A673 (cell line): ENCODE results near the gene MOK. TPM values are rescaled to one million over a fixed set of nuclear protein-coding genes. Genes with fewer than 3 reads are reported as not detected.
A peak's percentile ranks its signal among the peaks of the same experiment; 100 is the strongest.
"Not testable (repeated sequence)": the region's sequence is repeated elsewhere in the genome, so short reads cannot be mapped to it uniquely, and the experiment has no call there.

Experiments
- BruUV-seq: library from RNA; stranded (reverse); fragments of 400-500 nt; replicated peaks from 2 replicates; lab custom pipeline; 2021; lab: Mats Ljungman, UMichigan
- CTCF ChIA-PET: fragments of 300-600 bp; sonication (Branson Sonifier 250); formaldehyde crosslinking; loops from one replicate; lab custom pipeline; 2022; ENCODE audit warnings: antibody characterized with exemption; lab: Charles Lee
- POLR2A ChIA-PET: fragments of 300-600 bp; sonication (Branson Sonifier 250); formaldehyde crosslinking; loops from one replicate; lab custom pipeline; 2022; ENCODE audit warnings: antibody characterized with exemption; ENCODE audit not compliant: low non-redundant PET; lab: Charles Lee
- DNase-seq: peaks from one replicate; pipeline ENCODE4 v3.0.0-alpha.2; 2015; ENCODE audit warnings: low spot score
- H3K27ac ChIP-seq: fragments of 200-600 bp; sonication (generic); 2 replicates; pipeline ENCODE4 v1.5.1; 2016; ENCODE audit warnings: mixed run types, low read depth, mild to moderate bottlenecking, mixed read lengths, antibody characterized with exemption, low read length; ENCODE audit not compliant: poor library complexity, severe bottlenecking
- H3K27me3 ChIP-seq: fragments of 200-600 bp; sonication (generic); replicated peaks from 2 replicates; pipeline ENCODE4 v1.6.1; 2017; ENCODE audit warnings: mixed run types, low read depth, mild to moderate bottlenecking, mixed read lengths, antibody characterized with exemption, low read length; ENCODE audit not compliant: insufficient read depth, poor library complexity
- H3K36me3 ChIP-seq: fragments of 200-600 bp; sonication (generic); 2 replicates; pipeline ENCODE4 v1.6.1; 2016; ENCODE audit warnings: mixed run types, mild to moderate bottlenecking, mixed read lengths, antibody characterized with exemption, low read length; ENCODE audit not compliant: insufficient read depth, poor library complexity, severe bottlenecking
- H3K4me1 ChIP-seq: fragments of 200-600 bp; sonication (generic); 2 replicates; pipeline ENCODE4 v1.6.1; 2017; ENCODE audit warnings: mixed run types, mild to moderate bottlenecking, mixed read lengths, antibody characterized with exemption, low read length; ENCODE audit not compliant: insufficient read depth, poor library complexity, severe bottlenecking
- H3K4me3 ChIP-seq: fragments of 200-600 bp; sonication (generic); 2 replicates; pipeline ENCODE4 v1.5.1; 2016; ENCODE audit warnings: low read depth, mixed run types, mild to moderate bottlenecking, mixed read lengths, low read length; ENCODE audit not compliant: poor library complexity, severe bottlenecking
- H3K9me3 ChIP-seq: fragments of 200-600 bp; sonication (generic); 2 replicates; pipeline ENCODE4 v1.6.1; 2016; ENCODE audit warnings: mixed run types, low read depth, mild to moderate bottlenecking, mixed read lengths, antibody characterized with exemption, low read length; ENCODE audit not compliant: poor library complexity, severe bottlenecking
- EZH2 ChIP-seq: fragments of 200-600 bp; sonication (generic); IDR thresholded peaks from 2 replicates; pipeline ENCODE4 v1.6.1; 2017; ENCODE audit warnings: borderline replicate concordance, low read depth, mild to moderate bottlenecking, mixed read lengths, antibody characterized with exemption, low read length; ENCODE audit not compliant: poor library complexity, severe bottlenecking
- intact Hi-C: fragments of 100-400 bp; cut with micrococcal nuclease; formaldehyde crosslinking; loops from one replicate; pipeline ENCODE4 v1.10.0; 2022; ENCODE audit not compliant: unreplicated experiment
- total RNA-seq: library from RNA; stranded (reverse); gene quantifications from 2 replicates; pipeline ENCODE4 v1.2.3, GENCODE V29; 2021
- TF ChIP-seq, protein P1 (sequence below): fragments of 300-800, 200-600 bp; sonication (generic); conservative IDR thresholded peaks from 2 replicates; pipeline ENCODE4 v1.5.1; 2017; ENCODE audit warnings: low read depth, mild to moderate bottlenecking, antibody characterized with exemption, low read length, moderate library complexity, mixed read lengths

Gene MOK
- total RNA-seq, 1 experiment from 2014 or later: 27.4 TPM

GRCh38 chr14:102314242-102315011 lies 9.5 kb upstream of the MOK start:
- CTCF ChIA-PET: interaction anchor here (1.0 to 1.4 kb wide), 6 partner anchors 83 to 607 kb away, joined by 3 to 10 read pairs (median 4); no protein-coding TSS in a partner anchor

DNA sequence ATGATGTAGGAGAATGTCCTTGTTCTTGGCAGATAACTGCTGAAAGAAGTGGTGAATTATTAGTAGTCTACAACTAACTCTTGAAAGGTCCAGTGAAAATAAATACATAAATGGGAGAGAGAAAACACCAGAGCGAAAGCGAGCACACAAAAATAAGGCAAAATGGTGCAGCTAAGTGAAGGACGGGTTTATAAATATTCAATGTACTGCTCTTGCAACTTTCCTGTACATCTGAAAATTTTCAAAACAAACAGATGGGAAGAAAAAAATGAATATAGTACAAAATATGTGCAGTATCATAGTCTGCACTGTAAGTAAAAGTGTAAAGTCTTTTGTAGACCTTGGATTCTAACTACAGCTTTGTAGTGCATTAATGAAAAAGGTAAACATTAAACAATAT lies 1.3 kb downstream of the MOK start:
- no peak for DNase-seq
- no peak for TF ChIP-seq EZH2
- TF ChIP-seq, protein P1, sequence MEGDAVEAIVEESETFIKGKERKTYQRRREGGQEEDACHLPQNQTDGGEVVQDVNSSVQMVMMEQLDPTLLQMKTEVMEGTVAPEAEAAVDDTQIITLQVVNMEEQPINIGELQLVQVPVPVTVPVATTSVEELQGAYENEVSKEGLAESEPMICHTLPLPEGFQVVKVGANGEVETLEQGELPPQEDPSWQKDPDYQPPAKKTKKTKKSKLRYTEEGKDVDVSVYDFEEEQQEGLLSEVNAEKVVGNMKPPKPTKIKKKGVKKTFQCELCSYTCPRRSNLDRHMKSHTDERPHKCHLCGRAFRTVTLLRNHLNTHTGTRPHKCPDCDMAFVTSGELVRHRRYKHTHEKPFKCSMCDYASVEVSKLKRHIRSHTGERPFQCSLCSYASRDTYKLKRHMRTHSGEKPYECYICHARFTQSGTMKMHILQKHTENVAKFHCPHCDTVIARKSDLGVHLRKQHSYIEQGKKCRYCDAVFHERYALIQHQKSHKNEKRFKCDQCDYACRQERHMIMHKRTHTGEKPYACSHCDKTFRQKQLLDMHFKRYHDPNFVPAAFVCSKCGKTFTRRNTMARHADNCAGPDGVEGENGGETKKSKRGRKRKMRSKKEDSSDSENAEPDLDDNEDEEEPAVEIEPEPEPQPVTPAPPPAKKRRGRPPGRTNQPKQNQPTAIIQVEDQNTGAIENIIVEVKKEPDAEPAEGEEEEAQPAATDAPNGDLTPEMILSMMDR: no peak
- POLR2A ChIA-PET: no interaction called here
- Histone ChIP-seq H3K36me3 (no peaks in the 10 kb centered on the region), H3K27ac (no peak overlapping the region), H3K9me3 (no peaks in the 10 kb centered on the region), H3K27me3 (no peaks in the 10 kb centered on the region), H3K4me3 (no peak overlapping the region), H3K4me1 (no peaks in the 10 kb centered on the region)
- CTCF ChIA-PET: no interaction called here
- BruUV-seq: no TSS peak
- intact Hi-C loops: no loop called here

More at GRCh38 chr14:102314242-102315011, 9.5 kb upstream of the MOK start:
- TF ChIP-seq, protein P1: peak; percentile 98
- no peak for TF ChIP-seq EZH2
- POLR2A ChIA-PET: interaction anchor here (0.6 kb wide), 1 partner anchor 254 kb away, joined by 8 read pairs; no protein-coding TSS in a partner anchor
- peak overlapping the region; percentile 60 for H3K4me3 ChIP-seq
- no peaks in the 10 kb centered on the region for H3K27me3 ChIP-seq
- peak; percentile 87 for DNase-seq
- H3K4me1 ChIP-seq: peaks cover 19% of the 10 kb centered on the region
- BruUV-seq: no TSS peak
- intact Hi-C loops: loop anchor here (1.0 to 10.0 kb wide), 6 partner anchors 80 to 610 kb away; no protein-coding TSS in a partner anchor
- H3K36me3 ChIP-seq: no peaks in the 10 kb centered on the region
- H3K27ac ChIP-seq: no peak overlapping the region
- H3K9me3 ChIP-seq: no peaks in the 10 kb centered on the region

DNA sequence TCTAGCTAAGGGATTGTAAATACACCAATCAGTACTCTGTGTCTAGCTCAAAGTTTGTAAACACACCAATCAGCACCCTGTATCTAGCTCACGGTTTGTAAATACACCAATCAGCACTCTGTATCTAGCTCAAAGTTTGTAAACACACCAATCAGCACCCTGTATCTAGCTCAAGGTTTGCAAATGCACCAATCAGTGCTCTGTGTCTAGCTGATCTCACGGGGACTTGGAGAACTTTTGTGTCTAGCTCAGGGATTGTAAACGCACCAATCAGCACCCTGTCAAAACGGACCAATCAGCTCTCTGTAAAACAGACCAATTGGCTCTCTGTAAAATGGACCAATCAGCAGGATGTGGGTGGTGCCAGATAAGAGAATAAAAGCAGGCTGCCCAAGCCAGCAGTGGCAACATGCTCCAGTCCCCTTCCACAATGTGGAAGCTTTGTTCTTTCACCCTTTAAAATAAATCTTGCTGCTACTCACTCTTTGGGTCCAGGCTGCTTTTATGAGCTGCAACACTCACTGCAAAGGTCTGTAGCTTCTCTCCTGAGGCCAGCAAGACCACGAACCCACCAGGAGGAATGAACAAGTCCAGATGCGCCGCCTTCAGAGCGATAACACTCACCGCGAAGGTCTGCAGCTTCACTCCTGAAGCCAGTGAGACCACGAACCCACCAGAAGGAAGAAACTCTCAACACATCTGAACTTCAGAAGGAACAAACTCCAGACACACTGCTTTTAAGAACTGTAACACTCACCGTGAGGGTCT lies 6.5 kb downstream of the MOK start:
- intact Hi-C loops, DNase-seq, POLR2A ChIA-PET, BruUV-seq, CTCF ChIA-PET, H3K27ac ChIP-seq, H3K27me3 ChIP-seq, H3K9me3 ChIP-seq, H3K4me1 ChIP-seq, H3K36me3 ChIP-seq, H3K4me3 ChIP-seq: not testable (repeated sequence)
